Cardiac fibroblast (primary cell): ENCODE measurements around the gene UGT3A2.

Source experiments
- DNase-seq, 2 donors: peaks; one replicate each; pipeline versions ENCODE4 v3.0.0 to v3.0.0-alpha.2; 2010; ENCODE audit warnings: low read depth in 2 of 2
- H3K4me3 ChIP-seq, 2 donors: replicated peaks in 1 of 2; 1 replicate in 1 of 2; 2 replicates in 1 of 2; pipeline ENCODE4 v1.5.1; 2011; ENCODE audit warnings: low read depth in 2 of 2, low read length in 2 of 2, mild to moderate bottlenecking in 2 of 2, moderate library complexity in 1 of 2
- CTCF ChIP-seq: IDR thresholded peaks from one replicate; pipeline ENCODE4 v1.5.1; 2011; ENCODE audit warnings: low read depth, mild to moderate bottlenecking, low read length, inconsistent platforms

UGT3A2 gene

DNA sequence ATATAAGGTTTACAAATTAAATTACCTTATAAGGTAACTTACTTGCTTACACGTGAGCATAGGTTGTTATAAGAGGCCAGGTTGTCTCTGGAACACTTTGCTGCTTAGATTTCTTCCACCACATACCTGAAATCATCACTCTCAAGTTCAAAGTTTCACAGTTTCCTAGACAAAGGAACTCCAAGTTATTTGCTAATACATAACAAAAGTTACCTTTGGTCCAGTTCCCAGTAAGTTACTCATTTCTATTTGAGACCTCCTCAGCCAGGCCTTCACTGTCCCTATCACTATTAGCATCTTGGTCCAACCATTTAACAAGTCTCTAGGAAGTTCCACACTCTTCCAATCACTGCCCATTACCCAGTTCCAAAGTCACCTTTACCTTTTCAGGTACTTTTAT is 57.0 kb downstream of the UGT3A2 start:
- no peak for TF ChIP-seq CTCF

DNA sequence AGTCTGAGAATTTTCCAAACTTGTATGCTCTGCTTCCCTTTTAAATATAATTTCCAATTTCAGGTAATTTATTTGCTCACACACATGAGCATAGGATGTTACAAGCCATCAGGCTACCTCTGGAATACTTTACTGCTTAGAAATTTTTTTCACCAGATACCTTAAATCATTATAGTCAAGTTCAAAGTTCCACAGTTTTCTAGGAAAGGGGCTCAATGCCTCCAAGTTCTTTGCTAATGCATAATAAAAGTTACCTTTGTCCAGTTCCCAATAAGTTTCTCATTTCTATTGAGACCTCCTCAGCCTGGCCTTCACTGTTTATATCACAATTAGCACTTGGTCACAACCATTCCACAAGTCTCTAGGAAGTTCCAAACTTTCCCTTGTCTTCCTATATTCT is 59.3 kb downstream of the UGT3A2 start:
- TF ChIP-seq CTCF: no peak
- no peak overlapping the region for H3K4me3 ChIP-seq

More for the DNA sequence above, 57.0 kb downstream of the UGT3A2 start:
- no peak for DNase-seq
- no peak overlapping the region for H3K4me3 ChIP-seq

DNA sequence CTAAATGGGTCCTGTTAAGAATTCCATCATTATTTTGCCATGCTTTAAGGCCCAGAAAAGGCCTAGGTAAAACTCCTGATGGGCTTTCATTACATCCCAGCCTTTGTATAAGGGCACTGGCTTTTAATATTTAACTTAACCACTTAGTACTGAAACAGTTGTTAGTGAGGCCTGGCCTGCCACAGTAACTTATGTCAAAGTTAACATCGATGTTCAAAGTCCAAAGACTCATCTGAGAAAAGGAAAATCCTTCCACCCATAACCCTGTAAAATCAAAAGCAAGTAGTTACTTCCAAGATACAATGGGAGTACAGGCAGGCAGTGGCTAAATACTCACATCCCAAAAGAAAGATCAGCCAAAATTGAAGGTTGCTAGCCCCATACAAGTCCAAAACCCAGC is 60.5 kb downstream of the UGT3A2 start:
- no peak for TF ChIP-seq CTCF
- no peak overlapping the region for H3K4me3 ChIP-seq
- no peak for DNase-seq

More for the DNA sequence above, 59.3 kb downstream of the UGT3A2 start:
- no peak for DNase-seq

DNA sequence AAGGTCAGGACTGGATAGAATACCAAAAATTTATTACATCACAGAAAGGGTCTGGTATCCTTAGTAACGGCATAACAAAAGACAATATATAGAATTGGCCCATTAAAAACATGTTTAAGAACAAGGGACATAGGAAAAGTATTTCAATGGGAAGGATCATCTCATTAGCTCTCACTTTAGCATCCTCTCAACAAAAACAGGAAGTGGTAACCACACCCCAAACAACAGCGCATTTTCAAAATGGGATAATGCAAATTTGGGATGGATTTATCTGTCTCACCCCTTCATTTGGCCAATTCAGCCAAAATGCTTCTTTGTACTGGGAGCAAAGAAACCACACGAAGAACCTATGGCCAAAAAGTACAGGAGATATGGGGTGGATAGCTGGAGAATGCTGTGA is 65.7 kb downstream of the UGT3A2 start:
- TF ChIP-seq CTCF: no peak
- DNase-seq: no peak
- no peak overlapping the region for H3K4me3 ChIP-seq

GRCh38 chr5:35999547-35999946 is 67.1 kb downstream of the UGT3A2 start:
- no peak for DNase-seq
- no peak overlapping the region for H3K4me3 ChIP-seq
- no peak for TF ChIP-seq CTCF

GRCh38 chr5:35996076-35996475 is 70.6 kb downstream of the UGT3A2 start:
- no peak overlapping the region for H3K4me3 ChIP-seq
- no peak for DNase-seq
- no peak for TF ChIP-seq CTCF

DNA sequence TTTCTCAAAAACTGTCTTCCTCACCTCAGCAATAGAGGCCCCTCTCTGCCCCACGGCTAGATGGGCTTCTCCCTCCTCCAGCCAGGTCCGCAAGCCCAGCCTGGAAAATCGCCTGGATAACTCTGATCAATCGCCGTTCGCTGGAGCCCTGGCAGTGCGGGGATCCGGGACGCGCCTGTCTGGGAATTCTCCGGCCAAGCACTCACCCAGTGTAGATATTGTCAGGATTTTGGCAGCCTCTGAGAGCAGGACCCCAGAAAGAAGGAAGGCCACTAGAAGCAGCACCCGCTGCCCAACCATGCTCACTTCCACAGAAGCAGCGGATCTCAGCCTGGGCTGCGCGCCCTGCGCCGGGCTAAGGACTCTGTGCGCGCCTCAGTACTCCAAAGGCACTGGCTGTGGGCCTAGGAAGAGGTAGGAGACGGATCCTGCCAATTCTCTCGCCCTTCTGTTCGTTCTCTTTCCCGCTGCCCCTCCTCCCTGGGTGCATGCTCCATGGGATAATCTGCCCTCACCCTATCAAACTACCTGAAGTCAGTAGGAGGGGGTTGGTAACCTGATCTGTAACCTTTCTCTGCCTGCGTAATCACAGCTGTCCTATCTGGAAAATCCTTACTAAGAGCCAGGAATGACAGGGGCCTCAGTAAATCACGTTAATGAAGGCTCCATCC is 75.6 kb downstream of the UGT3A2 start, which contains the start of gene UGT3A1:
UGT3A1 (minus strand) TSS at position 450 of the 671 bp plus-strand sequence; CDS start at position 300, 150 bp downstream.
- no peak for DNase-seq
- no peak within 1 kb of the TSS for H3K4me3 ChIP-seq
- TF ChIP-seq CTCF: no peak
